ENCODE data around the gene TMEM98.

The TMEM98 gene

GRCh38 chr17:32953857-32954256 lies 25.9 kb downstream of the TMEM98 start:
- Histone ChIP-seq H3K27me3 (ENCODE audit: insufficient read depth, poor library complexity, severe bottlenecking) (no peaks in the 10 kb centered on the region), H3K36me3 (ENCODE audit: low read depth) (no peaks in the 10 kb centered on the region), H3K4me3 (ENCODE audit: severe bottlenecking) (no peak overlapping the region), H3K4me1 (ENCODE audit: insufficient read depth, poor library complexity, severe bottlenecking) (no peaks in the 10 kb centered on the region), H3K27ac (ENCODE audit: poor library complexity, severe bottlenecking) (no peak overlapping the region), H3K9me3 (ENCODE audit: severe bottlenecking) (no peaks in the 10 kb centered on the region)
- TF ChIP-seq, protein P1, sequence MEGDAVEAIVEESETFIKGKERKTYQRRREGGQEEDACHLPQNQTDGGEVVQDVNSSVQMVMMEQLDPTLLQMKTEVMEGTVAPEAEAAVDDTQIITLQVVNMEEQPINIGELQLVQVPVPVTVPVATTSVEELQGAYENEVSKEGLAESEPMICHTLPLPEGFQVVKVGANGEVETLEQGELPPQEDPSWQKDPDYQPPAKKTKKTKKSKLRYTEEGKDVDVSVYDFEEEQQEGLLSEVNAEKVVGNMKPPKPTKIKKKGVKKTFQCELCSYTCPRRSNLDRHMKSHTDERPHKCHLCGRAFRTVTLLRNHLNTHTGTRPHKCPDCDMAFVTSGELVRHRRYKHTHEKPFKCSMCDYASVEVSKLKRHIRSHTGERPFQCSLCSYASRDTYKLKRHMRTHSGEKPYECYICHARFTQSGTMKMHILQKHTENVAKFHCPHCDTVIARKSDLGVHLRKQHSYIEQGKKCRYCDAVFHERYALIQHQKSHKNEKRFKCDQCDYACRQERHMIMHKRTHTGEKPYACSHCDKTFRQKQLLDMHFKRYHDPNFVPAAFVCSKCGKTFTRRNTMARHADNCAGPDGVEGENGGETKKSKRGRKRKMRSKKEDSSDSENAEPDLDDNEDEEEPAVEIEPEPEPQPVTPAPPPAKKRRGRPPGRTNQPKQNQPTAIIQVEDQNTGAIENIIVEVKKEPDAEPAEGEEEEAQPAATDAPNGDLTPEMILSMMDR (IDR thresholded peaks at IDR 0.05; ENCODE audit: poor library complexity, severe bottlenecking): no peak
- no peak for DNase-seq (ENCODE audit: low spot score)
- ATAC-seq (ENCODE audit: low read depth): no peak

GRCh38 chr17:32954477-32954876 lies 26.5 kb downstream of the TMEM98 start:
- H3K4me3 ChIP-seq (ENCODE audit: severe bottlenecking): no peak overlapping the region
- H3K27me3 ChIP-seq (ENCODE audit: insufficient read depth, poor library complexity, severe bottlenecking): no peaks in the 10 kb centered on the region
- no peak overlapping the region for H3K27ac ChIP-seq (ENCODE audit: poor library complexity, severe bottlenecking)
- H3K4me1 ChIP-seq (ENCODE audit: insufficient read depth, poor library complexity, severe bottlenecking): no peaks in the 10 kb centered on the region
- TF ChIP-seq, protein P1 (IDR thresholded peaks at IDR 0.05; ENCODE audit: poor library complexity, severe bottlenecking): no peak
- ATAC-seq (ENCODE audit: low read depth) (no peak), DNase-seq (ENCODE audit: low spot score) (no peak)
- no peaks in the 10 kb centered on the region for H3K36me3 ChIP-seq (ENCODE audit: low read depth)
- no peaks in the 10 kb centered on the region for H3K9me3 ChIP-seq (ENCODE audit: severe bottlenecking)

DNA sequence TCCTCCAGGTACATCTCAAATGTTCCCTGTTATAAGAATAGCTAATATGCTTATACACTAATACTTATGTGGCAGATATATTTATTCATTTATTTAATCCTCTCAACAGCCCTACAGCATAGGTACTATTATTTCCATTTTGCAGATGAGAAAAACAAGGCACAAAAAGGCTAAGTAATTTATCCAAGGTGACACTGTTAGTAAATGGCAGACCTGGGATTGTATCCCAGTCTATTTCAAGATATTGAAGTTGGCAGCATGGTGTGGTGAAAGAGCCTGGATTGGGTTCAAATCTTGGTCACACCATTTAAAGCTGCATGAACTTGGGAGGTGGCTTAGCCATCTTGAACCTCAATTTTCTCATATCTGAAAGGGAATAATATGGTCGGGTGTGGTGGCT lies 27.2 kb downstream of the TMEM98 start:
- Histone ChIP-seq H3K4me1 (ENCODE audit: insufficient read depth, poor library complexity, severe bottlenecking) (no peaks in the 10 kb centered on the region), H3K4me3 (ENCODE audit: severe bottlenecking) (no peak overlapping the region), H3K9me3 (ENCODE audit: severe bottlenecking) (no peaks in the 10 kb centered on the region), H3K27me3 (ENCODE audit: insufficient read depth, poor library complexity, severe bottlenecking) (no peaks in the 10 kb centered on the region), H3K36me3 (ENCODE audit: low read depth) (no peaks in the 10 kb centered on the region), H3K27ac (ENCODE audit: poor library complexity, severe bottlenecking) (no peak overlapping the region)
- TF ChIP-seq, protein P1 (IDR thresholded peaks at IDR 0.05; ENCODE audit: poor library complexity, severe bottlenecking): no peak
- no peak for ATAC-seq (ENCODE audit: low read depth)
- DNase-seq (ENCODE audit: low spot score): no peak

DNA sequence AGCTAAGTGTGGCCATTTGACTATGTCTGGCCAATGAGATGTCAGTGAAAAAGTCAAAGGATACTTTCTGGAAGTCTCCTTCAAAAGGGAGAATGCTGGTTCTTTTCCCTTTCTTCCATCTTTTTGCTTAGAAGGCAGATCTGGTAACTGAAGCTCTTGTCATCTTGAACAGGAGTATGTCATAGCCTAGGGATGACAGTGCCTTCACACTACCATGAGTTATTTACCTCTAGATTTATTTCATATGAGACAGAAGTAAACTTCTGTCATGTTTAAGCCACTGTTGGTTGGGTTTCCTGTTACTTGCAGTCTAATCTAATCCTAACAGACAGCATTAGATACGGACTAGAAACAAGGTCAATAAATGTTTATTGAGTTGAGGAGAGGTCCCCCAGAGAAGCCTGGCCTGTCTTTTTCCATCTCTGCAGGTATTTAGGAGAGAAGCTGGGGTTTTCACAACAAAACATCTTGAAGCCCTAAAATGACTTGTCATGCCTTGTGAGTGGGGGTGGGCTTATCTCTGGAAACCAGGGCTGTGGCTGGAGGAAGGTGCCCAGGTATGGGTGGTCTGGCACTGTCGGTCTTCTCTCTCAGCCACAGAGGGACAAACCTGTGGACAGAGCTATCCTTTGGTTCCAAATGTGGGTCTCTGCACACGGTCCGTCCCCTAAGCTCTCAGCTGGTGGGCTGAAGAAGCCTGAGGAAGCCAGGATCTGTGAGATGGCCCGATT lies 28.5 kb downstream of the TMEM98 start:
- Histone ChIP-seq H3K9me3 (ENCODE audit: severe bottlenecking) (no peaks in the 10 kb centered on the region), H3K36me3 (ENCODE audit: low read depth) (no peaks in the 10 kb centered on the region)
- TF ChIP-seq, protein P1 (IDR thresholded peaks at IDR 0.05; ENCODE audit: poor library complexity, severe bottlenecking): no peak

DNA sequence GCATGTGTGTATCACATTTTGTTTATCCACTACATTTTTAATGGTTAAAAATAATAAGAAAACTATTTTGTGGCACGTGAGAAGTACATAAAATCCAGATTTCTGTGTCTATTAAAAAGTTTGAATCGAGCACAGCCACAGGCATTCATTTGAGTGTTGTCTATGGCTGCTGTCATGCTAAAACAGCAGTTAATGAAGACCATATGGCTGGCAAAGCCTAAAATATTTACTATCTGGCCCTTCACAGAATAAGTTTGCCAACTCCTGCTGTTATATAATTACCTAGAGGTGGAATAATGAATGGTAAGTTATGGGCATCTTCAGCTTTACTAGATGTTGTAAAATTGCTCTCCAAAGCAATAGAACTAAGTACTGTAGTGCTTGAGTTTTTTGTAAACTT lies 30.5 kb downstream of the TMEM98 start:
- no peak overlapping the region for H3K27ac ChIP-seq (ENCODE audit: poor library complexity, severe bottlenecking)
- no peaks in the 10 kb centered on the region for H3K4me1 ChIP-seq (ENCODE audit: insufficient read depth, poor library complexity, severe bottlenecking)
- no peaks in the 10 kb centered on the region for H3K36me3 ChIP-seq (ENCODE audit: low read depth)
- ATAC-seq (ENCODE audit: low read depth) (no peak), DNase-seq (ENCODE audit: low spot score) (no peak)
- no peaks in the 10 kb centered on the region for H3K27me3 ChIP-seq (ENCODE audit: insufficient read depth, poor library complexity, severe bottlenecking)
- no peak overlapping the region for H3K4me3 ChIP-seq (ENCODE audit: severe bottlenecking)
- H3K9me3 ChIP-seq (ENCODE audit: severe bottlenecking): no peaks in the 10 kb centered on the region
- TF ChIP-seq, protein P1 (IDR thresholded peaks at IDR 0.05; ENCODE audit: poor library complexity, severe bottlenecking): no peak

More for the DNA sequence above, 28.5 kb downstream of the TMEM98 start:
- no peak overlapping the region for H3K27ac ChIP-seq (ENCODE audit: poor library complexity, severe bottlenecking)
- H3K27me3 ChIP-seq (ENCODE audit: insufficient read depth, poor library complexity, severe bottlenecking): no peaks in the 10 kb centered on the region
- ATAC-seq (ENCODE audit: low read depth) (no peak), DNase-seq (ENCODE audit: low spot score) (no peak)
- no peaks in the 10 kb centered on the region for H3K4me1 ChIP-seq (ENCODE audit: insufficient read depth, poor library complexity, severe bottlenecking)
- H3K4me3 ChIP-seq (ENCODE audit: severe bottlenecking): no peak overlapping the region

Measured in RWPE2 (cell line).